NCI-H1092 treated with DMSO at 0.1 percent for 48 hours (cell line): ENCODE measurements around the gene ZNF878.

Experiments
- DNase-seq: peaks from one replicate; lab custom pipeline; 2025; lab: John Stamatoyannopoulos, UW

ZNF878 gene

DNA sequence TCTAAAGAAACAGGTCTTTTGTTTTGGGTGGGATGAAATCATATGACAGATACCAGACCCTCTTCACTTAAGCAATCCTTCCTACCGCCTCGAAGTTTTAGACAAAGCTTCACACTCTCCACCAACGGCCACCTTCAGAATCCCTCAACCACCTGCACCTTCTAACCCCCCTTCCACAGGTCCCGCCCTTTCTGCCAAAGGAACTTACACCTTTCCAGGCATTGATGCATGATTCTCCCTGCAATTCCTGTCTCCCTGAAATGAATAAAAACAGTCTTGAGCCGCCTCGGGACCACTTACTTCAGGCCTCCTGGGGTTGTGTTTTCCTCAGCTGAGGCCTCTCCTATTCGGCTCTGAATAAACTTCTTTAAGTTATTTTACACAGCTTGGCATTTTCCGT lies 18.1 kb downstream of the ZNF878 start:
- DNase-seq: no peak

DNA sequence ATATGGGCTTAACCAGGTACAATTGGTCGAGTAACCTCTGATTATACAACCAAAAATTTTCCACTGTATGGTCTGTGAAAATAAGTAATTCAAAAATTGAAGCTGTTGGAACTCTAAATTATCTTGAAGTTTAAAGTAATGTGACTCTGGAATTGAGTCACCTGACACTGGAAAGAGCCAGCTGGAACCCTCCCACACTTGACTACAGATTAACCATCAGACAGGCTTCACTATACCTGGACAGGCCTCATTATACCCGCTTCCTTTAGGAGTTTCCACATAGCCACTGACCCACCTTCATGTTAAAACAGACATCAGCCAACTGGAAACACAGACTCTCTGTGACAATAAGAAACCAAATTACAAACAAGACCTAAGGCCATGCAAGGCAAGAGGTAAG lies 18.6 kb downstream of the ZNF878 start:
- no peak for DNase-seq

DNA sequence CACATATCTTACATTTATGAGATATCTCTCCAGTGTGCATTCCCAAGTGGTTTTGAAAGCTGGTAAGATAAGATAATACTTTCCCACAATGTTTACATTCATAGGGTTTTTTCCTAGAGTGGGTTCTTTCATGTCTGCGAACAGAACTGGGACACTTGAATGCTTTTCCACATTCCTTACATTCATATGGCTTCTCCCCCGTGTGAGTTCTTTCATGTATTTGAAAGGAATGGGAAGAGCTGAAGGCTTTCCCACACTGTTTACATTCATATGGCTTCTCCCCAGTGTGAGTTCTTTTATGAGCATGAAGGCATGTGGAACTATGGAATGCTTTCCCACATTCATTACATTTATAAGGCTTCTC lies 37.0 kb downstream of the ZNF878 start:
- no peak for DNase-seq

DNA sequence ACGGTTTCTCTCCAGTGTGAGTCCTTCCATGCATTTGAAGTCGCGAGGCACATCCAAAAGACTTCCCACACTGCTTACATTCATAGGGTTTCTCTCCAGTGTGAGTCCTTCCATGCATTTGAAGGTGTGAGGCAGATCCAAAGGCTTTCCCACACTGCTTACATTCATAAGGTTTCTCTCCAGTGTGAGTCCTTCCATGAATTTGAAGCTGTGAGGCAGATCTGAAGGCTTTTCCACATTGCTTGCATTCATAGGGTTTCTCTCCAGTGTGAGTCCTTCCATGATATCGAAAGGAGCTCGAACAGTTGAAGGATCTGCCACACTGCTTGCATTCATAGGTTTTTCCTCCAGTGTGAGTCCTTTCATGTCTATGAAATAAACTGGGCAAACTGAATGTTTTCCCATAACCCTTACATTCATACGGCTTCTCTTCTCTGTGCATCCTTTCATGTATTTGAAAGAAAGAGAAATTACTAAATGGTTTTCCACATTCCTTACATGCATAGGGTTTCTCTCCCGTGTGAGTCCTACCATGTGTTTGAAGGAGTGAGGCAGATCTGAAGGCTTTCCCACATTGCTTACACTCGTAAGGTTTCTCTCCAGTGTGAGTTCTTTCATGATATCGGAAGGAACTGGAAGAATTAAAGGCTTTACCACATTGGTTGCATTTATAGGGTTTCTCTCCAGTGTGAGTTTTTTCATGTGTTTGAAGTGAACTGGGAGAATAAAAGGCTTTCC lies 37.6 kb downstream of the ZNF878 start:
- no peak for DNase-seq

DNA sequence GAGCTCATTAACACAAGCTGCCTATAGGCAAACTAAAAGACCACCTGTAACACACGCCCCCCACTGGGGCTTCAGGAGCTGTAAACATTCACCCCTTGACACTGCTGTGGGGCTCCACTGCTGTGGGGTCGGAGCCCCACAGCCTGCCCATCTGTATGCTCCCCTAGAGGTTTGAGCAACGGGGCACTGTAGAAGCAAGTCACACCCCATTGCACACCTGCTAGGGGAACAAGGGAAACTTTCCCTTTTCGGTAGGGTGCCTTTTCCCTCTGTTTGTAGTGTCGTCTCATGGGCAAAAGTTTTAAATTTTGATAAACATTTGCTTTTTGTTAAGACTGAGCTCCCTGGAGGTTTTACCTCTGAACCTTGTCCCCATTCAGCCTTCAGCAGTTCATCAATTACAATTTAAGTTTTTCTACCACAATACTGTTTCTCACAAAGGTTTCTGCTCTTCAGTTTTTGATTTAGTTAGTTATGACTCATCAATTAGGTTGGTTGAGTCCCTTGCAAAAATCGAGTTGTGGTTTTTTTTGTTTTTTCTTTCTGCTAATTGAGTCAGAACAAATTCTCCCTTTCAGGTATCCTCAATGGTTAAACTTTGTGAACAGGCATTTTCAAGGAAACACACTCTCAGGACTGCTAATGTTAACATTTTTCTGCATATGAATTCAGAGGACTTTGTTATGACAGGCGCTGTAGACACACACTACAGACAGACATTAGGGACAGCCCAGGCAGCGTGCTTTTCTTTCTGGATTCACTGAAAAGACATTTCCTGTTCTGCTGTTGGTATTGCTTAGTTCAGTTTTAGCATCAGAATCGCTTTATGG lies 52.4 kb downstream of the ZNF878 start:
- no peak for DNase-seq

DNA sequence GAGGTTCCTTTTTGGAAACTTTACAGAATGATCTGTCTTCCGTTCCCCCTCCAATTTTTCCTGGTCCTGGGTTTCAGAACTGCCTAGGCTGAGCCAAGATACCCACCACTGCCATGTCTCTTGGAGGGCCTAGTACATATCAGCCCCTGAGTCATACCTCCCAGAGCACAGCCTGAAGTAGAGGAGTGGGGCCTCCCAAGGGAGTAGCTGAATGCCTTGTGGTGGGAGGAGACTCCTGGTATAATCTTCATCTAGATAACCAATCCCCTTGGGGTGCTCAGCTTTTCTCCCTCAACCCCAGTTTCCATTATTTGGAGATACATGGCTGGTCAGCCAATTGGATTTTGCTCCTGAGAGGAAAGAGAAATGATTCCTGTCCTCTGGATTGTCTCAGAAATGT lies 57.6 kb downstream of the ZNF878 start:
- DNase-seq: no peak
